Endothelial cell of umbilical vein (primary cell): ENCODE data around the gene ANKRD33. TPM values are rescaled to one million over a fixed set of nuclear protein-coding genes. Genes with fewer than 3 reads are reported as not detected.

Experiments used
- BruUV-seq: library from RNA; stranded (reverse); fragments of 400-500 nt; replicated peaks from 2 replicates; lab custom pipeline; 2021; lab: Mats Ljungman, UMichigan
- CTCF ChIA-PET: fragments of 300-600, 350-600 bp; sonication (Branson Sonifier 250); formaldehyde crosslinking; loops from one replicate; lab custom pipeline; 2021; ENCODE audit warnings: antibody characterized with exemption, inconsistent platforms; lab: Charles Lee
- POLR2A ChIA-PET: fragments of 300-600, 350-600 bp; sonication (Branson Sonifier 250); formaldehyde crosslinking; loops from one replicate; lab custom pipeline; 2021; ENCODE audit warnings: antibody characterized with exemption, inconsistent platforms; lab: Charles Lee
- DNase-seq: peaks from one replicate; pipeline ENCODE4 v3.0.0-alpha.2; 2011; ENCODE audit warnings: low read depth, low spot score
- FAIRE-seq: peaks from 2 replicates; lab custom pipeline; 2011; peaks lifted over from hg19 to GRCh38; lab: Jason Lieb, UNC
- H2AFZ ChIP-seq: 2 replicates; pipeline ENCODE4 v1.6.0; 2012; ENCODE audit warnings: low read depth, low read length, control low read depth, inconsistent platforms
- H3K27ac ChIP-seq: 2 replicates; pipeline ENCODE4 v1.5.1; 2011; ENCODE audit warnings: low read depth, mild to moderate bottlenecking, control low read depth, low read length, moderate library complexity; ENCODE audit not compliant: insufficient read depth
- H3K27me3 ChIP-seq, 2 experiments: 2 replicates each; pipeline versions ENCODE4 v1.6.0 to v1.6.1; 2011; ENCODE audit warnings: low read length in 2 of 2, mixed read lengths in 1 of 2; ENCODE audit not compliant: control insufficient read depth in 2 of 2, insufficient read depth in 2 of 2
- H3K36me3 ChIP-seq, 2 experiments: 2 replicates in 1 of 2; 3 replicates in 1 of 2; pipeline ENCODE4 v1.5.1; 2011; ENCODE audit warnings: low read length in 2 of 2, mild to moderate bottlenecking in 1 of 2, moderate library complexity in 1 of 2; ENCODE audit not compliant: control insufficient read depth in 2 of 2, insufficient read depth in 2 of 2; ENCODE audit errors: extremely low read depth in 1 of 2
- H3K4me1 ChIP-seq: 3 replicates; pipeline ENCODE4 v1.5.1; 2011; ENCODE audit warnings: mild to moderate bottlenecking, low read length; ENCODE audit not compliant: control insufficient read depth, insufficient read depth; ENCODE audit errors: extremely low read depth
- H3K4me2 ChIP-seq: 2 replicates; pipeline ENCODE4 v1.6.1; 2011; ENCODE audit warnings: low read length, control low read depth, mixed read lengths; ENCODE audit not compliant: insufficient read depth
- H3K4me3 ChIP-seq, 3 experiments: fragments of 200-600 bp in 1 of 3; sonication (generic), shearing (Covaris generic) in 1 of 3; replicated peaks in 1 of 3; 2 replicates each; pipeline ENCODE4 v1.5.1; 2011 to 2016; ENCODE audit warnings: control low read depth in 3 of 3, low read length in 3 of 3, mild to moderate bottlenecking in 2 of 3, inconsistent platforms in 1 of 3, low read depth in 1 of 3, moderate library complexity in 1 of 3; ENCODE audit not compliant: insufficient read depth in 1 of 3
- H3K79me2 ChIP-seq: 2 replicates; pipeline ENCODE4 v1.6.0; 2012; ENCODE audit warnings: low read length, inconsistent platforms; ENCODE audit not compliant: control insufficient read depth, insufficient read depth
- H3K9ac ChIP-seq: replicated peaks from 2 replicates; pipeline ENCODE3; 2011; ENCODE audit warnings: low read length, control low read depth; ENCODE audit not compliant: insufficient read depth; ENCODE audit errors: extremely low read depth
- H3K9me1 ChIP-seq: replicated peaks from 3 replicates; pipeline ENCODE4 v1.6.0; 2011; ENCODE audit warnings: mild to moderate bottlenecking, low read length; ENCODE audit not compliant: control insufficient read depth, insufficient read depth; ENCODE audit errors: extremely low read depth
- H3K9me3 ChIP-seq: replicated peaks from 2 replicates; pipeline ENCODE4 v1.5.1; 2012; ENCODE audit warnings: low read length, inconsistent platforms; ENCODE audit not compliant: control insufficient read depth, insufficient read depth
- H4K20me1 ChIP-seq: replicated peaks from 2 replicates; pipeline ENCODE3; 2011; ENCODE audit warnings: mild to moderate bottlenecking, low read length; ENCODE audit not compliant: control insufficient read depth, insufficient read depth; ENCODE audit errors: extremely low read depth
- EZH2 ChIP-seq: IDR thresholded peaks from 2 replicates; pipeline ENCODE4 v1.6.1; 2012; ENCODE audit warnings: borderline replicate concordance, low read depth, mild to moderate bottlenecking, moderate library complexity, low read length, inconsistent platforms; ENCODE audit not compliant: severe bottlenecking
- FOS ChIP-seq: IDR thresholded peaks from 2 replicates; pipeline ENCODE4 v1.6.1; 2011; ENCODE audit warnings: mild to moderate bottlenecking, low read length, moderate library complexity, borderline replicate concordance; ENCODE audit not compliant: insufficient read depth
- JUN ChIP-seq: IDR thresholded peaks from 2 replicates; pipeline ENCODE4 v1.6.1; 2011; ENCODE audit warnings: borderline replicate concordance, low read depth; ENCODE audit not compliant: insufficient read length, insufficient read depth
- MYC ChIP-seq: IDR thresholded peaks from one replicate; pipeline ENCODE4 v1.6.1; 2011; ENCODE audit warnings: mild to moderate bottlenecking, low read depth, low read length
- POLR2A ChIP-seq: IDR thresholded peaks from 2 replicates; pipeline ENCODE4 v1.6.1; 2012; ENCODE audit warnings: low read depth, mild to moderate bottlenecking, control low read depth, low read length
- POLR2AphosphoS5 ChIP-seq: IDR thresholded peaks from 2 replicates; pipeline ENCODE4 v1.6.1; 2012; ENCODE audit warnings: low read depth, mild to moderate bottlenecking, control low read depth, low read length, moderate library complexity; ENCODE audit not compliant: insufficient read depth
- dilution Hi-C: fragments of 300-500 bp; cut with MboI; formaldehyde crosslinking; loops from one replicate; pipeline ENCODE4 v1.15.0; 2019; ENCODE audit warnings: low sequenced_read_pairs; ENCODE audit not compliant: extremely low pct_ligation_motif_present
- intact Hi-C: fragments of 100-400 bp; cut with micrococcal nuclease; formaldehyde crosslinking; loops from one replicate; pipeline ENCODE4 v1.10.0; 2022
- polyA plus RNA-seq, 4 experiments: library from polyadenylated mRNA; depleted of rRNA in 3 of 4; stranded (reverse) in 3 of 4; unstranded in 1 of 4; fragments of >200 nt; gene quantifications; 2 replicates each; pipeline versions ENCODE4 v1.2.1 to v1.2.3, GENCODE V29; 2011 to 2012; ENCODE audit warnings: missing spikeins in 1 of 4
- total RNA-seq: library from RNA; stranded (reverse); gene quantifications from 2 replicates; pipeline ENCODE4 v1.2.3, GENCODE V29; 2021
- TF ChIP-seq, protein P1 (sequence below): IDR thresholded peaks from 2 replicates; pipeline ENCODE4 v1.6.1; 2011; ENCODE audit not compliant: insufficient read depth, insufficient read length
- TF ChIP-seq, protein P2 (sequence below), 2 donors: IDR thresholded peaks; 1 replicate in 1 of 2; 2 replicates in 1 of 2; pipeline ENCODE4 v1.5.1; 2011; ENCODE audit warnings: low read length in 2 of 2, mild to moderate bottlenecking in 2 of 2, moderate library complexity in 2 of 2, control low read depth in 1 of 2, inconsistent platforms in 1 of 2, low read depth in 1 of 2; ENCODE audit not compliant: insufficient read depth in 1 of 2; ENCODE audit errors: extremely low read depth in 1 of 2

The ANKRD33 gene
- total and polyA plus RNA-seq, 2 donors (not counting 3 experiments of a cell fraction or from before 2014, with no cell fraction given), result 0.80 to 1.2 TPM

DNA sequence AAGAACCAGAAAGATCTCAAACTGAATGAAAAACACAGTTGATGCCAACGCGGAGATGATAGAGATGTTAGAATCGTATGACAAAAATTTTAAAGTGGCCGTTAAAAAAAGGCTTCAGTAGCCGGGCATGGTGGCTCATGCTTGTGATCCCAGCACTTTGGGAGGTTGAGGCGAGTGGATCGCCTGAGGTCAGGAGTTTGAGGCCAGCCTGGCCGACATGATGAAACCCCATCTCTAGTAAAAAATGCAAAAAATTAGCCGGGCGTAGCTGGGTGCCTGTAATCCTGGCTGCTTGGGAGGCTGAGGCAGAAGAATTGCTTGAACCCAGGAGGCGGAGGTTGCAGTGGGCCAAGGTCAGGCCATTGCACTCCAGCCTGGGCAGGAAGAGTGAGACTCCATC is 14.0 kb downstream of the ANKRD33 start:
- ChIA-PET CTCF (interaction anchor here (10.5 kb wide), 1 partner anchor 20 kb away, joined by 393 read pairs; no protein-coding TSS in a partner anchor), POLR2A (no interaction called here)
- FAIRE-seq (no peak), DNase-seq (no peak)
- Histone ChIP-seq H3K9me3 (no peaks in the 10 kb centered on the region), H3K79me2 (no peaks in the 10 kb centered on the region), H3K9ac (no peak overlapping the region), H3K9me1 (no peaks in the 10 kb centered on the region), H3K4me3 (no peak overlapping the region), H3K27ac (no peak overlapping the region), H3K4me2 (no peak overlapping the region), H2AFZ (no peak overlapping the region), H3K36me3 (no peaks in the 10 kb centered on the region), H3K4me1 (peaks cover 66% of the 10 kb centered on the region), H4K20me1 (no peaks in the 10 kb centered on the region), H3K27me3 (no peaks in the 10 kb centered on the region)
- intact Hi-C loops (no loop called here), dilution Hi-C loops (no loop called here)
- no peak for TF ChIP-seq EZH2
- TF ChIP-seq, protein P1, sequence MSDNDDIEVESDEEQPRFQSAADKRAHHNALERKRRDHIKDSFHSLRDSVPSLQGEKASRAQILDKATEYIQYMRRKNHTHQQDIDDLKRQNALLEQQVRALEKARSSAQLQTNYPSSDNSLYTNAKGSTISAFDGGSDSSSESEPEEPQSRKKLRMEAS, result no peak
- TF ChIP-seq JUN, result no peak
- TF ChIP-seq, protein P2, sequence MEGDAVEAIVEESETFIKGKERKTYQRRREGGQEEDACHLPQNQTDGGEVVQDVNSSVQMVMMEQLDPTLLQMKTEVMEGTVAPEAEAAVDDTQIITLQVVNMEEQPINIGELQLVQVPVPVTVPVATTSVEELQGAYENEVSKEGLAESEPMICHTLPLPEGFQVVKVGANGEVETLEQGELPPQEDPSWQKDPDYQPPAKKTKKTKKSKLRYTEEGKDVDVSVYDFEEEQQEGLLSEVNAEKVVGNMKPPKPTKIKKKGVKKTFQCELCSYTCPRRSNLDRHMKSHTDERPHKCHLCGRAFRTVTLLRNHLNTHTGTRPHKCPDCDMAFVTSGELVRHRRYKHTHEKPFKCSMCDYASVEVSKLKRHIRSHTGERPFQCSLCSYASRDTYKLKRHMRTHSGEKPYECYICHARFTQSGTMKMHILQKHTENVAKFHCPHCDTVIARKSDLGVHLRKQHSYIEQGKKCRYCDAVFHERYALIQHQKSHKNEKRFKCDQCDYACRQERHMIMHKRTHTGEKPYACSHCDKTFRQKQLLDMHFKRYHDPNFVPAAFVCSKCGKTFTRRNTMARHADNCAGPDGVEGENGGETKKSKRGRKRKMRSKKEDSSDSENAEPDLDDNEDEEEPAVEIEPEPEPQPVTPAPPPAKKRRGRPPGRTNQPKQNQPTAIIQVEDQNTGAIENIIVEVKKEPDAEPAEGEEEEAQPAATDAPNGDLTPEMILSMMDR (IDR thresholded peaks at IDR 0.05; ENCODE audit: extremely low read depth in 1 of 2, insufficient read depth in 1 of 2, low read depth in 1 of 2, low read length in 2 of 2), result no peak
- no peak for TF ChIP-seq MYC
- TF ChIP-seq FOS, result no peak
- no peak for TF ChIP-seq POLR2AphosphoS5
- TF ChIP-seq POLR2A, result no peak
- no TSS peak for BruUV-seq
